Neural cell (in vitro differentiated cells): ENCODE data around the gene AMPD2. TPM values are rescaled to one million over a fixed set of nuclear protein-coding genes. Genes with fewer than 3 reads are reported as not detected.

Experiments
- H2AFZ ChIP-seq: fragments of 200-600, 300-800 bp; sonication (generic), shearing (Covaris generic); 2 replicates; pipeline ENCODE4 v1.6.0; 2014; ENCODE audit warnings: low read depth, mild to moderate bottlenecking, antibody characterized with exemption, low read length, moderate library complexity
- H3F3A ChIP-seq: fragments of 200-600 bp; shearing (Covaris generic); 2 replicates; pipeline ENCODE4 v1.6.1; 2016; ENCODE audit warnings: mild to moderate bottlenecking, moderate library complexity, mixed read lengths, antibody characterized with exemption, low read length; ENCODE audit not compliant: insufficient read depth, poor library complexity, severe bottlenecking
- H3K27ac ChIP-seq: fragments of 200-600, 300-800 bp; sonication (generic), shearing (Covaris generic); 2 replicates; pipeline ENCODE4 v1.5.1; 2014; ENCODE audit warnings: mild to moderate bottlenecking, low read length, moderate library complexity
- H3K27me3 ChIP-seq: fragments of 300-800, 200-600 bp; sonication (generic), shearing (Covaris generic); 2 replicates; pipeline ENCODE4 v1.6.0; 2014; ENCODE audit warnings: mild to moderate bottlenecking, low read depth, low read length, moderate library complexity; ENCODE audit not compliant: insufficient read depth
- H3K36me3 ChIP-seq: fragments of 300-800, 200-600 bp; sonication (generic), shearing (Covaris generic); 2 replicates; pipeline ENCODE4 v1.5.1; 2014; ENCODE audit warnings: mild to moderate bottlenecking, antibody characterized with exemption, low read length, moderate library complexity; ENCODE audit not compliant: insufficient read depth
- H3K4me2 ChIP-seq: fragments of 300-800, 200-600 bp; sonication (generic), shearing (Covaris generic); 2 replicates; pipeline ENCODE4 v1.6.0; 2014; ENCODE audit warnings: mild to moderate bottlenecking, low read length
- H3K4me3 ChIP-seq: fragments of 300-800, 200-600 bp; sonication (generic), shearing (Covaris generic); 2 replicates; pipeline ENCODE4 v1.5.1; 2014; ENCODE audit warnings: mild to moderate bottlenecking, low read length, moderate library complexity
- H3K79me2 ChIP-seq: fragments of 200-600 bp; shearing (Covaris generic); replicated peaks from 2 replicates; pipeline ENCODE4 v1.6.0; 2014; ENCODE audit warnings: mild to moderate bottlenecking, low read length, moderate library complexity; ENCODE audit not compliant: insufficient read depth
- H3K9ac ChIP-seq: fragments of 300-800, 200-600 bp; sonication (generic), shearing (Covaris generic); 2 replicates; pipeline ENCODE4 v1.6.1; 2016; ENCODE audit warnings: mild to moderate bottlenecking, low read length, mixed read lengths
- H3K9me2 ChIP-seq: fragments of 200-600 bp; shearing (Covaris generic); 2 replicates; pipeline ENCODE4 v1.6.1; 2016; ENCODE audit warnings: mild to moderate bottlenecking, low read length, mixed read lengths; ENCODE audit not compliant: insufficient read depth
- H3K9me3 ChIP-seq: fragments of 200-600, 300-800 bp; sonication (generic), shearing (Covaris generic); 2 replicates; pipeline ENCODE4 v1.6.1; 2016; ENCODE audit warnings: mild to moderate bottlenecking, mixed run types, low read length, moderate library complexity, mixed read lengths
- H4K20me1 ChIP-seq: fragments of 200-600 bp; shearing (Covaris generic); 2 replicates; pipeline ENCODE4 v1.6.1; 2016; ENCODE audit warnings: mild to moderate bottlenecking, mixed run types; ENCODE audit not compliant: insufficient read depth
- CTCF ChIP-seq: fragments of 450-650 bp; IDR thresholded peaks from 2 replicates; pipeline ENCODE4 v1.5.1; 2014; ENCODE audit warnings: antibody characterized with exemption, mild to moderate bottlenecking, moderate library complexity; ENCODE audit not compliant: poor library complexity, severe bottlenecking
- EP300 ChIP-seq: fragments of 450-650 bp; conservative IDR thresholded peaks from 2 replicates; pipeline ENCODE4 v1.6.1; 2014; ENCODE audit warnings: antibody characterized with exemption, mild to moderate bottlenecking, moderate library complexity; ENCODE audit not compliant: poor library complexity, severe bottlenecking
- EZH2 ChIP-seq: fragments of 200-600, 300-800 bp; shearing (Covaris generic), sonication (generic); IDR thresholded peaks from 2 replicates; pipeline ENCODE4 v1.6.1; 2014; ENCODE audit warnings: antibody characterized with exemption, low read length, borderline replicate concordance, mild to moderate bottlenecking; ENCODE audit not compliant: insufficient read depth, poor library complexity, severe bottlenecking
- MXI1 ChIP-seq: fragments of 450-650 bp; conservative IDR thresholded peaks from 2 replicates; pipeline ENCODE4 v1.6.1; 2014; ENCODE audit warnings: antibody characterized with exemption, mild to moderate bottlenecking; ENCODE audit not compliant: poor library complexity, severe bottlenecking
- POLR2AphosphoS5 ChIP-seq: IDR thresholded peaks from 2 replicates; pipeline ENCODE4 v1.6.1; 2012
- REST ChIP-seq: IDR thresholded peaks from 2 replicates; pipeline ENCODE4 v1.6.1; 2012; ENCODE audit warnings: borderline replicate concordance
- SMC3 ChIP-seq: fragments of 450-650 bp; conservative IDR thresholded peaks from 2 replicates; pipeline ENCODE4 v1.6.1; 2014; ENCODE audit warnings: antibody characterized with exemption, mild to moderate bottlenecking, moderate library complexity; ENCODE audit not compliant: poor library complexity
- TAF1 ChIP-seq: IDR thresholded peaks from 2 replicates; pipeline ENCODE4 v1.6.1; 2012; ENCODE audit warnings: low read depth
- polyA plus RNA-seq: library from polyadenylated mRNA; depleted of rRNA; stranded (reverse); fragments of >200 nt; gene quantifications from 2 replicates; pipeline ENCODE4 v1.2.3, GENCODE V29; 2014

AMPD2 gene
- polyA plus RNA-seq, 1 donor from 2014 or later, result 104 TPM

- no peak overlapping the region for H3K4me3 ChIP-seq
- H3F3A ChIP-seq, result no peaks in the 10 kb centered on the region
- no peaks in the 10 kb centered on the region for H3K36me3 ChIP-seq
- H3K9ac ChIP-seq, result no peak overlapping the region
- TF ChIP-seq SMC3, result no peak
- TF ChIP-seq EZH2, result no peak
- no peak for TF ChIP-seq REST
- TF ChIP-seq MXI1, result no peak
- TF ChIP-seq POLR2AphosphoS5, result no peak
- no peak overlapping the region for H3K27ac ChIP-seq
- H3K27me3 ChIP-seq, result no peaks in the 10 kb centered on the region
- no peaks in the 10 kb centered on the region for H3K79me2 ChIP-seq
- no peak overlapping the region for H2AFZ ChIP-seq
- no peaks in the 10 kb centered on the region for H3K9me3 ChIP-seq
- no peak overlapping the region for H3K4me2 ChIP-seq
- H3K9me2 ChIP-seq, result no peaks in the 10 kb centered on the region
- no peaks in the 10 kb centered on the region for H4K20me1 ChIP-seq
Measured at GRCh38 chr1:109630898-109631512, 11.4 kb downstream of the AMPD2 start.

GRCh38 chr1:109631513-109632505 is 12.2 kb downstream of the AMPD2 start:
- Histone ChIP-seq H3K36me3 (no peaks in the 10 kb centered on the region), H3K4me2 (no peak overlapping the region), H3F3A (no peaks in the 10 kb centered on the region), H3K9ac (no peak overlapping the region), H3K27me3 (no peaks in the 10 kb centered on the region), H3K9me2 (no peaks in the 10 kb centered on the region), H2AFZ (no peak overlapping the region), H3K79me2 (no peaks in the 10 kb centered on the region), H3K4me3 (no peak overlapping the region), H4K20me1 (no peaks in the 10 kb centered on the region), H3K27ac (no peak overlapping the region), H3K9me3 (no peaks in the 10 kb centered on the region)
- TF ChIP-seq TAF1 (no peak), CTCF (no peak), MXI1 (no peak), REST (no peak), POLR2AphosphoS5 (no peak), EP300 (no peak)
